Activated B cell treated with CpG ODN at 0.5 μM for 24 hours (primary cell): ENCODE data around the gene SLC24A4. TPM values are rescaled to one million over a fixed set of nuclear protein-coding genes. Genes with fewer than 3 reads are reported as not detected.

Experiments used
- ATAC-seq: fragments of 200-7000 bp; cut with Tn5 transposase; one replicate; pipeline ENCODE4 v1.10.0; 2021; ENCODE audit warnings: low read depth, mild to moderate bottlenecking, moderate library complexity
- CTCF ChIA-PET: fragments of 350-600 bp; sonication (Branson Sonifier 250); formaldehyde crosslinking; loops from one replicate; lab custom pipeline; 2021; ENCODE audit warnings: antibody characterized with exemption; lab: Charles Lee
- POLR2A ChIA-PET: fragments of 350-600 bp; sonication (Branson Sonifier 250); formaldehyde crosslinking; loops from one replicate; lab custom pipeline; 2021; ENCODE audit warnings: antibody characterized with exemption; lab: Charles Lee
- DNase-seq: peaks from one replicate; pipeline ENCODE4 v3.0.0; 2022
- H3K27ac Mint-ChIP-seq: one replicate; pipeline ENCODE4 v1.8.0; 2020; ENCODE audit warnings: mixed read lengths
- H3K27me3 Mint-ChIP-seq: one replicate; pipeline ENCODE4 v1.8.0; 2021; ENCODE audit warnings: mixed read lengths
- H3K36me3 Mint-ChIP-seq: one replicate; pipeline ENCODE4 v1.8.0; 2021; ENCODE audit warnings: low read depth, mixed read lengths
- H3K4me1 Mint-ChIP-seq: one replicate; pipeline ENCODE4 v1.8.0; 2021; ENCODE audit warnings: mixed read lengths
- H3K4me3 Mint-ChIP-seq: one replicate; pipeline ENCODE4 v1.8.0; 2020; ENCODE audit warnings: mild to moderate bottlenecking, mixed read lengths
- H3K9me3 Mint-ChIP-seq: one replicate; pipeline ENCODE4 v1.8.0; 2020; ENCODE audit warnings: mixed read lengths
- CTCF ChIP-seq: fragments of 200-600 bp; IDR thresholded peaks from one replicate; pipeline ENCODE4 v1.8.0; 2022; ENCODE audit warnings: antibody characterized with exemption, mild to moderate bottlenecking
- intact Hi-C: fragments of 100-400 bp; cut with micrococcal nuclease; formaldehyde crosslinking; loops from one replicate; pipeline ENCODE4 v1.15.1; 2024
- total RNA-seq: library from RNA; stranded (reverse); gene quantifications from 2 replicates; pipeline ENCODE4 v1.2.3, GENCODE V29; 2022

Gene SLC24A4
- total RNA-seq, 1 donor from 2014 or later: 0.09 TPM

- Mint-ChIP-seq H3K9me3 (no peaks in the 10 kb centered on the region), H3K4me3 (no peak overlapping the region), H3K27ac (no peak overlapping the region), H3K4me1 (peaks cover 7% of the 10 kb centered on the region), H3K36me3 (no peaks in the 10 kb centered on the region), H3K27me3 (peaks cover 13% of the 10 kb centered on the region)
- ATAC-seq: no peak
- DNase-seq: no peak
- no peak for TF ChIP-seq CTCF
- CTCF ChIA-PET: interaction anchor here (1.0 kb wide), 1 partner anchor 142 kb away, joined by 3 read pairs; no protein-coding TSS in a partner anchor
- POLR2A ChIA-PET: interaction anchor here (0.7 kb wide), 1 partner anchor 191 kb away, joined by 7 read pairs; no protein-coding TSS in a partner anchor
- intact Hi-C loops: no loop called here
Observed at GRCh38 chr14:92460541-92460915, 137.6 kb downstream of the SLC24A4 start.

- H3K4me3 Mint-ChIP-seq: no peak overlapping the region
- intact Hi-C loops: no loop called here
- ATAC-seq (peak; percentile 42), DNase-seq (no peak)
- TF ChIP-seq CTCF: no peak
- H3K36me3 Mint-ChIP-seq: no peaks in the 10 kb centered on the region
- peaks cover 13% of the 10 kb centered on the region for H3K27me3 Mint-ChIP-seq
- peaks cover 7% of the 10 kb centered on the region for H3K4me1 Mint-ChIP-seq
- H3K9me3 Mint-ChIP-seq: no peaks in the 10 kb centered on the region
- H3K27ac Mint-ChIP-seq: no peak overlapping the region
- CTCF ChIA-PET: interaction anchor here (1.0 kb wide), 2 partner anchors 142 to 326 kb away, joined by 3 to 4 read pairs; no protein-coding TSS in a partner anchor
- POLR2A ChIA-PET: interaction anchor here (0.6 to 0.8 kb wide), 3 partner anchors 190 to 315 kb away, joined by 4 to 7 read pairs (median 4); no protein-coding TSS in a partner anchor
Observed at GRCh38 chr14:92460916-92461579, 138.1 kb downstream of the SLC24A4 start.

GRCh38 chr14:92461891-92462290 lies 138.9 kb downstream of the SLC24A4 start:
- H3K4me3 Mint-ChIP-seq: no peak overlapping the region
- H3K4me1 Mint-ChIP-seq: peaks cover 7% of the 10 kb centered on the region
- no peak for TF ChIP-seq CTCF
- intact Hi-C loops: no loop called here
- no peak for ATAC-seq
- H3K36me3 Mint-ChIP-seq: no peaks in the 10 kb centered on the region
- no peak overlapping the region for H3K27ac Mint-ChIP-seq
- H3K9me3 Mint-ChIP-seq: peaks cover under 1% of the 10 kb centered on the region
- POLR2A ChIA-PET: no interaction called here
- DNase-seq: no peak
- peaks cover 13% of the 10 kb centered on the region for H3K27me3 Mint-ChIP-seq
- CTCF ChIA-PET: interaction anchor here (1.0 kb wide), 1 partner anchor 327 kb away, joined by 4 read pairs; no protein-coding TSS in a partner anchor

- no peak for TF ChIP-seq CTCF
- intact Hi-C loops: no loop called here
- Mint-ChIP-seq H3K27me3 (peaks cover 13% of the 10 kb centered on the region), H3K4me3 (no peak overlapping the region), H3K4me1 (peaks cover 7% of the 10 kb centered on the region), H3K9me3 (peaks cover 4% of the 10 kb centered on the region), H3K36me3 (peaks cover 2% of the 10 kb centered on the region), H3K27ac (no peak overlapping the region)
- no peak for ATAC-seq
- no peak for DNase-seq
- ChIA-PET CTCF (no interaction called here), POLR2A (no interaction called here)
Observed at GRCh38 chr14:92462568-92462967, 139.6 kb downstream of the SLC24A4 start.

- Mint-ChIP-seq H3K9me3 (peaks cover 4% of the 10 kb centered on the region), H3K4me1 (peaks cover 7% of the 10 kb centered on the region), H3K4me3 (no peak overlapping the region), H3K27me3 (peaks cover 13% of the 10 kb centered on the region), H3K36me3 (peaks cover 2% of the 10 kb centered on the region), H3K27ac (no peak overlapping the region)
- ATAC-seq: no peak
- intact Hi-C loops: no loop called here
- no peak for DNase-seq
- CTCF ChIA-PET: no interaction called here
- POLR2A ChIA-PET: no interaction called here
- TF ChIP-seq CTCF: no peak
Observed at GRCh38 chr14:92463141-92463540, 140.2 kb downstream of the SLC24A4 start.
